Astrocyte (in vitro differentiated cells and primary cell): Measurements from ENCODE around the gene SH2B3.

ENCODE experiments used
- EZH2 ChIP-seq: IDR thresholded peaks from 2 replicates; pipeline ENCODE4 v1.6.1; 2012; ENCODE audit warnings: mild to moderate bottlenecking, low read length, inconsistent platforms; ENCODE audit not compliant: insufficient read depth
- TF ChIP-seq, protein P1 (sequence below): IDR thresholded peaks from 2 replicates; pipeline ENCODE4 v1.5.1; 2011; ENCODE audit warnings: low read depth, mild to moderate bottlenecking, inconsistent platforms, low read length, moderate library complexity; ENCODE audit not compliant: insufficient read depth

DNA sequence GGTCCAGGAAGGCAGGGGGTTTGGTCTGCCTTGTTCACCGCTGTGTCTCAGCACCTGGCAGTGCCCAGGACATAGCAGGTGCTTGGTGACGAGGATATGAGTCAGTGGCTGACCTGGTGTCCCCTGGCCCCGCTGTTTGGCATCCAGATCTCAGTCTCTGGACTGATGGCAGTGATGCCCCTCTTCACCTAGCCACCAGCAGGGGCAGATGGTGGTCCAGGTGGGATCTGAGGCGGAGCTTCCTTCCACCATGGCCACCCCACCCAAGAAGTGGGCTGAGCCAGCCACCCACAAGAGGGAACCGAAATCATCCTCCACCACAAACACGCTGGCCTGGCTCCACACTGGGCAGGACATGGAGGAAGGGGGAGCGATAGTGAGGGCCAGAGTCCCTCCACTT is 16.1 kb upstream of the SH2B3 start:
- no peak for TF ChIP-seq EZH2
- TF ChIP-seq, protein P1, sequence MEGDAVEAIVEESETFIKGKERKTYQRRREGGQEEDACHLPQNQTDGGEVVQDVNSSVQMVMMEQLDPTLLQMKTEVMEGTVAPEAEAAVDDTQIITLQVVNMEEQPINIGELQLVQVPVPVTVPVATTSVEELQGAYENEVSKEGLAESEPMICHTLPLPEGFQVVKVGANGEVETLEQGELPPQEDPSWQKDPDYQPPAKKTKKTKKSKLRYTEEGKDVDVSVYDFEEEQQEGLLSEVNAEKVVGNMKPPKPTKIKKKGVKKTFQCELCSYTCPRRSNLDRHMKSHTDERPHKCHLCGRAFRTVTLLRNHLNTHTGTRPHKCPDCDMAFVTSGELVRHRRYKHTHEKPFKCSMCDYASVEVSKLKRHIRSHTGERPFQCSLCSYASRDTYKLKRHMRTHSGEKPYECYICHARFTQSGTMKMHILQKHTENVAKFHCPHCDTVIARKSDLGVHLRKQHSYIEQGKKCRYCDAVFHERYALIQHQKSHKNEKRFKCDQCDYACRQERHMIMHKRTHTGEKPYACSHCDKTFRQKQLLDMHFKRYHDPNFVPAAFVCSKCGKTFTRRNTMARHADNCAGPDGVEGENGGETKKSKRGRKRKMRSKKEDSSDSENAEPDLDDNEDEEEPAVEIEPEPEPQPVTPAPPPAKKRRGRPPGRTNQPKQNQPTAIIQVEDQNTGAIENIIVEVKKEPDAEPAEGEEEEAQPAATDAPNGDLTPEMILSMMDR = no peak
